GM23338 (cell line): Measurements from ENCODE around the gene TRMT11. TPM values are rescaled to one million over a fixed set of nuclear protein-coding genes. Genes with fewer than 3 reads are reported as not detected.

Experiments
- ATAC-seq: fragments of 200-7000 bp; cut with Tn5 transposase; 3 replicates; pipeline ENCODE4 v1.9.1; 2020
- DNase-seq: peaks from one replicate; pipeline ENCODE4 v3.0.0-alpha.2; 2015; ENCODE audit warnings: low spot score
- H2AFZ ChIP-seq: fragments of 200-600 bp; sonication (generic); 2 replicates; pipeline ENCODE4 v1.8.0; 2016; ENCODE audit warnings: antibody characterized with exemption, mild to moderate bottlenecking, moderate library complexity
- H3F3A ChIP-seq: fragments of 200-600 bp; sonication (generic); replicated peaks from 2 replicates; pipeline ENCODE4 v1.8.0; 2017; ENCODE audit warnings: antibody characterized with exemption, mixed run types, low read depth
- H3K27ac ChIP-seq: fragments of 200-600 bp; sonication (generic); 2 replicates; pipeline ENCODE4 v1.6.1; 2016; ENCODE audit warnings: low read depth
- H3K27me3 ChIP-seq: fragments of 200-600 bp; sonication (generic); 2 replicates; pipeline ENCODE4 v1.8.0; 2016; ENCODE audit warnings: mild to moderate bottlenecking, mixed run types, moderate library complexity; ENCODE audit not compliant: insufficient read depth
- H3K36me3 ChIP-seq: fragments of 200-600 bp; sonication (generic); 2 replicates; pipeline ENCODE4 v1.8.0; 2016; ENCODE audit warnings: mild to moderate bottlenecking; ENCODE audit not compliant: insufficient read depth
- H3K4me1 ChIP-seq: fragments of 200-600 bp; sonication (generic); 2 replicates; pipeline ENCODE4 v1.8.0; 2016; ENCODE audit warnings: mild to moderate bottlenecking, moderate library complexity; ENCODE audit not compliant: insufficient read depth
- H3K4me2 ChIP-seq: fragments of 200-600 bp; sonication (generic); 2 replicates; pipeline ENCODE4 v1.7.1; 2017; ENCODE audit warnings: mixed run types
- H3K4me3 ChIP-seq: fragments of 200-600 bp; sonication (generic); 2 replicates; pipeline ENCODE4 v1.6.1; 2016; ENCODE audit warnings: mixed run types
- H3K79me2 ChIP-seq: fragments of 200-600 bp; sonication (generic); replicated peaks from 2 replicates; pipeline ENCODE4 v1.8.0; 2017; ENCODE audit warnings: mild to moderate bottlenecking; ENCODE audit not compliant: insufficient read depth
- H3K9me2 ChIP-seq: fragments of 200-600 bp; sonication (generic); 2 replicates; pipeline ENCODE4 v1.8.0; 2017; ENCODE audit not compliant: insufficient read depth
- H4K20me1 ChIP-seq: fragments of 200-600 bp; sonication (generic); replicated peaks from 2 replicates; pipeline ENCODE4 v1.8.0; 2017; ENCODE audit warnings: mild to moderate bottlenecking; ENCODE audit not compliant: insufficient read depth
- H3K27ac Mint-ChIP-seq: 2 replicates; pipeline ENCODE4 v1.8.0; 2020; ENCODE audit warnings: inconsistent platforms, mild to moderate bottlenecking, moderate library complexity, mixed read lengths
- H3K27me3 Mint-ChIP-seq: 3 replicates; pipeline ENCODE4 v1.8.0; 2022; ENCODE audit warnings: low read depth, mild to moderate bottlenecking, moderate library complexity, mixed read lengths, inconsistent platforms; ENCODE audit not compliant: insufficient read depth, poor library complexity
- H3K36me3 Mint-ChIP-seq: 3 replicates; pipeline ENCODE4 v1.8.0; 2021; ENCODE audit warnings: low read depth, mild to moderate bottlenecking, inconsistent platforms, moderate library complexity, mixed read lengths
- H3K4me1 Mint-ChIP-seq: 3 replicates; pipeline ENCODE4 v1.8.0; 2020; ENCODE audit warnings: mild to moderate bottlenecking, inconsistent platforms, mixed read lengths
- H3K4me3 Mint-ChIP-seq: 3 replicates; pipeline ENCODE4 v1.8.0; 2021; ENCODE audit warnings: moderate library complexity, mild to moderate bottlenecking, inconsistent platforms, mixed read lengths
- H3K9me3 Mint-ChIP-seq: 3 replicates; pipeline ENCODE4 v1.8.0; 2020; ENCODE audit warnings: moderate library complexity, mild to moderate bottlenecking, inconsistent platforms, mixed read lengths
- CREB1 ChIP-seq: fragments of 250-450 bp; sonication (Bioruptor Pico); IDR thresholded peaks from 2 replicates; pipeline ENCODE4 v1.5.0; 2020; ENCODE audit warnings: low read depth, mild to moderate bottlenecking, moderate library complexity
- CTCF ChIP-seq, 2 experiments: fragments of 200-600 bp in 1 of 2; sonication (generic) in 1 of 2; conservative IDR thresholded peaks; 2 replicates each; pipeline versions ENCODE4 v1.5.1 to v1.6.1; 2016 to 2017; ENCODE audit warnings: antibody characterized with exemption in 2 of 2, low read depth in 2 of 2, mild to moderate bottlenecking in 2 of 2, moderate library complexity in 1 of 2
- ETS1 ChIP-seq: IDR thresholded peaks from 2 replicates; pipeline ENCODE4 v1.6.1; 2016; ENCODE audit warnings: antibody characterized with exemption
- EZH2 ChIP-seq: fragments of 200-600 bp; sonication (generic); IDR thresholded peaks from one replicate; pipeline ENCODE4 v1.8.0; 2017; ENCODE audit warnings: antibody characterized with exemption, mild to moderate bottlenecking, low read depth; ENCODE audit not compliant: unreplicated experiment
- EZH2phosphoT487 ChIP-seq: fragments of 200-600 bp; sonication (generic); IDR thresholded peaks from one replicate; pipeline ENCODE4 v1.8.1; 2018; ENCODE audit warnings: antibody characterized with exemption; ENCODE audit not compliant: unreplicated experiment
- JUNB ChIP-seq: IDR thresholded peaks from one replicate; pipeline ENCODE4 v1.6.1; 2016; ENCODE audit warnings: antibody characterized with exemption; ENCODE audit not compliant: unreplicated experiment
- NANOG ChIP-seq: IDR thresholded peaks from 2 replicates; pipeline ENCODE4 v1.6.1; 2016; ENCODE audit warnings: antibody characterized with exemption, borderline replicate concordance
- POLR2AphosphoS5 ChIP-seq: IDR thresholded peaks from 2 replicates; pipeline ENCODE4 v1.6.1; 2016; ENCODE audit warnings: antibody characterized with exemption, low read depth
- REST ChIP-seq: IDR thresholded peaks from one replicate; pipeline ENCODE4 v1.6.1; 2018; ENCODE audit warnings: antibody characterized with exemption; ENCODE audit not compliant: unreplicated experiment
- STAT1 ChIP-seq: IDR thresholded peaks from one replicate; pipeline ENCODE4 v1.6.1; 2016; ENCODE audit warnings: antibody characterized with exemption; ENCODE audit not compliant: unreplicated experiment
- ZNF114 ChIP-seq: fragments of 250-450 bp; sonication (Bioruptor Pico); IDR thresholded peaks from 2 replicates; pipeline ENCODE4 v1.5.0; 2020; ENCODE audit warnings: mild to moderate bottlenecking, moderate library complexity
- ZNF331 ChIP-seq: fragments of 250-450 bp; sonication (Bioruptor Pico); IDR thresholded peaks from 2 replicates; pipeline ENCODE4 v1.5.0; 2020; ENCODE audit warnings: low read depth, mild to moderate bottlenecking, moderate library complexity
- polyA plus RNA-seq: library from polyadenylated mRNA; unstranded; fragments of >200 nt; fragmentation: Nextera tagmentation; extraction: Ambion mirVana; gene quantifications from 2 replicates; pipeline ENCODE4 v1.2.1, GENCODE V29; 2016
- total RNA-seq: library from RNA; depleted of rRNA; stranded (reverse); fragments of >200 nt; shearing (Covaris generic); gene quantifications from 2 replicates; pipeline ENCODE4 v1.2.3, GENCODE V29; 2014

TRMT11 gene
- total and polyA plus RNA-seq, 2 experiments from 2014 or later, result 49.5 to 50.9 TPM

- TF ChIP-seq ETS1 (no peak), CTCF (conservative IDR thresholded peaks at IDR 0.05; ENCODE audit: low read depth in 2 of 2) (no peak), JUNB (no peak), ZNF331 (CRISPR knock-in tag) (no peak), POLR2AphosphoS5 (no peak), ZNF114 (no peak)
Observed at GRCh38 chr6:125957845-125958244, 28.5 kb upstream of the TRMT11 start (continued).

- Histone ChIP-seq H3K27ac (no peak overlapping the region), H3K4me3 (no peak overlapping the region), H3K9me2 (no peaks in the 10 kb centered on the region), H3F3A (no peaks in the 10 kb centered on the region), H4K20me1 (no peaks in the 10 kb centered on the region), H3K4me2 (no peak overlapping the region), H2AFZ (no peak overlapping the region), H3K36me3 (no peaks in the 10 kb centered on the region), H3K27me3 (no peaks in the 10 kb centered on the region), H3K4me1 (peaks cover 10% of the 10 kb centered on the region), H3K79me2 (no peaks in the 10 kb centered on the region)
- H3K36me3 Mint-ChIP-seq, result no peaks in the 10 kb centered on the region
- H3K27ac Mint-ChIP-seq, result no peak overlapping the region
- H3K4me1 Mint-ChIP-seq, result 0 out of 3 replicates have a peak, but pooled peaks cover 2% of the 10 kb centered on the region
- TF ChIP-seq POLR2AphosphoS5 (no peak), EZH2phosphoT487 (no peak), CREB1 (no peak), NANOG (no peak), EZH2 (no peak), ZNF114 (no peak), REST (no peak), ZNF331 (CRISPR knock-in tag) (no peak), STAT1 (no peak), CTCF (conservative IDR thresholded peaks at IDR 0.05; ENCODE audit: low read depth in 2 of 2) (no peak)
- H3K4me3 Mint-ChIP-seq, result no peak overlapping the region
- DNase-seq, result no peak
- no peak for ATAC-seq
- no peaks in the 10 kb centered on the region for H3K27me3 Mint-ChIP-seq
- no peaks in the 10 kb centered on the region for H3K9me3 Mint-ChIP-seq
Observed at GRCh38 chr6:125959041-125959440, 27.3 kb upstream of the TRMT11 start.
